ENCODE data around the gene TPTE2. TPM values are rescaled to one million over a fixed set of nuclear protein-coding genes. Genes with fewer than 3 reads are reported as not detected.

TPTE2 gene
- total and polyA plus RNA-seq, 2 experiments from 2014 or later: not detected

DNA sequence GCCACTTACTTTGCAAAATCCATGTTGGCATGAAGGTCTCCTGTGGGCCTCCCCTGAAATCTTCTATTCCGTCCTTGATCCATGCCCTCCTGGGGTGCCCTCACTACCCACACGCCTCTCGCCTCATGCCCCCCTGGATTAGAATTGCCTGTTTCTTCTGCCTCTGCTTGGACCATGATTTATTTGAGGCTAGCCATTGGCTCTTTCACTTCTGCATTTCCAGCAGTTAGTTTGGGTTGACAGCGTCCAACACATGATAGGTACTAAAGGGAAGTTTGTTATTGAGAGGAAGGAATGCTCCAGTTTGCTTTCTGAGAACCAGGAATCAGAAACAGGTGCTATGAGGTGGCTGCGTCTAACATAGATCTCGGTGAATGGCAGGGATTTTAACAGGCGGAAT is 30.5 kb upstream of the TPTE2 start (continued):
- TF ChIP-seq, protein P1, sequence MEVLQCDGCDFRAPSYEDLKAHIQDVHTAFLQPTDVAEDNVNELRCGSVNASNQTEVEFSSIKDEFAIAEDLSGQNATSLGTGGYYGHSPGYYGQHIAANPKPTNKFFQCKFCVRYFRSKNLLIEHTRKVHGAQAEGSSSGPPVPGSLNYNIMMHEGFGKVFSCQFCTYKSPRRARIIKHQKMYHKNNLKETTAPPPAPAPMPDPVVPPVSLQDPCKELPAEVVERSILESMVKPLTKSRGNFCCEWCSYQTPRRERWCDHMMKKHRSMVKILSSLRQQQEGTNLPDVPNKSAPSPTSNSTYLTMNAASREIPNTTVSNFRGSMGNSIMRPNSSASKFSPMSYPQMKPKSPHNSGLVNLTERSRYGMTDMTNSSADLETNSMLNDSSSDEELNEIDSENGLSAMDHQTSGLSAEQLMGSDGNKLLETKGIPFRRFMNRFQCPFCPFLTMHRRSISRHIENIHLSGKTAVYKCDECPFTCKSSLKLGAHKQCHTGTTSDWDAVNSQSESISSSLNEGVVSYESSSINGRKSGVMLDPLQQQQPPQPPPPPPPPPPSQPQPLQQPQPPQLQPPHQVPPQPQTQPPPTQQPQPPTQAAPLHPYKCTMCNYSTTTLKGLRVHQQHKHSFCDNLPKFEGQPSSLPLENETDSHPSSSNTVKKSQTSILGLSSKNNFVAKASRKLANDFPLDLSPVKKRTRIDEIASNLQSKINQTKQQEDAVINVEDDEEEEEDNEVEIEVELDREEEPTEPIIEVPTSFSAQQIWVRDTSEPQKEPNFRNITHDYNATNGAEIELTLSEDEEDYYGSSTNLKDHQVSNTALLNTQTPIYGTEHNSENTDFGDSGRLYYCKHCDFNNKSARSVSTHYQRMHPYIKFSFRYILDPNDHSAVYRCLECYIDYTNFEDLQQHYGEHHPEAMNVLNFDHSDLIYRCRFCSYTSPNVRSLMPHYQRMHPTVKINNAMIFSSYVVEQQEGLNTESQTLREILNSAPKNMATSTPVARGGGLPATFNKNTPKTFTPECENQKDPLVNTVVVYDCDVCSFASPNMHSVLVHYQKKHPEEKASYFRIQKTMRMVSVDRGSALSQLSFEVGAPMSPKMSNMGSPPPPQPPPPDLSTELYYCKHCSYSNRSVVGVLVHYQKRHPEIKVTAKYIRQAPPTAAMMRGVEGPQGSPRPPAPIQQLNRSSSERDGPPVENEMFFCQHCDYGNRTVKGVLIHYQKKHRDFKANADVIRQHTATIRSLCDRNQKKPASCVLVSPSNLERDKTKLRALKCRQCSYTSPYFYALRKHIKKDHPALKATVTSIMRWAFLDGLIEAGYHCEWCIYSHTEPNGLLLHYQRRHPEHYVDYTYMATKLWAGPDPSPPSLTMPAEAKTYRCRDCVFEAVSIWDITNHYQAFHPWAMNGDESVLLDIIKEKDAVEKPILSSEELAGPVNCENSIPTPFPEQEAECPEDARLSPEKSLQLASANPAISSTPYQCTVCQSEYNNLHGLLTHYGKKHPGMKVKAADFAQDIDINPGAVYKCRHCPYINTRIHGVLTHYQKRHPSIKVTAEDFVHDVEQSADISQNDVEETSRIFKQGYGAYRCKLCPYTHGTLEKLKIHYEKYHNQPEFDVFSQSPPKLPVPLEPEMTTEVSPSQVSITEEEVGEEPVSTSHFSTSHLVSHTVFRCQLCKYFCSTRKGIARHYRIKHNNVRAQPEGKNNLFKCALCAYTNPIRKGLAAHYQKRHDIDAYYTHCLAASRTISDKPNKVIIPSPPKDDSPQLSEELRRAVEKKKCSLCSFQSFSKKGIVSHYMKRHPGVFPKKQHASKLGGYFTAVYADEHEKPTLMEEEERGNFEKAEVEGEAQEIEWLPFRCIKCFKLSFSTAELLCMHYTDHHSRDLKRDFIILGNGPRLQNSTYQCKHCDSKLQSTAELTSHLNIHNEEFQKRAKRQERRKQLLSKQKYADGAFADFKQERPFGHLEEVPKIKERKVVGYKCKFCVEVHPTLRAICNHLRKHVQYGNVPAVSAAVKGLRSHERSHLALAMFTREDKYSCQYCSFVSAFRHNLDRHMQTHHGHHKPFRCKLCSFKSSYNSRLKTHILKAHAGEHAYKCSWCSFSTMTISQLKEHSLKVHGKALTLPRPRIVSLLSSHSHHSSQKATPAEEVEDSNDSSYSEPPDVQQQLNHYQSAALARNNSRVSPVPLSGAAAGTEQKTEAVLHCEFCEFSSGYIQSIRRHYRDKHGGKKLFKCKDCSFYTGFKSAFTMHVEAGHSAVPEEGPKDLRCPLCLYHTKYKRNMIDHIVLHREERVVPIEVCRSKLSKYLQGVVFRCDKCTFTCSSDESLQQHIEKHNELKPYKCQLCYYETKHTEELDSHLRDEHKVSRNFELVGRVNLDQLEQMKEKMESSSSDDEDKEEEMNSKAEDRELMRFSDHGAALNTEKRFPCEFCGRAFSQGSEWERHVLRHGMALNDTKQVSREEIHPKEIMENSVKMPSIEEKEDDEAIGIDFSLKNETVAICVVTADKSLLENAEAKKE (CRISPR knock-in tag; IDR thresholded peaks at IDR 0.05): no peak
- TF ChIP-seq, protein P2, sequence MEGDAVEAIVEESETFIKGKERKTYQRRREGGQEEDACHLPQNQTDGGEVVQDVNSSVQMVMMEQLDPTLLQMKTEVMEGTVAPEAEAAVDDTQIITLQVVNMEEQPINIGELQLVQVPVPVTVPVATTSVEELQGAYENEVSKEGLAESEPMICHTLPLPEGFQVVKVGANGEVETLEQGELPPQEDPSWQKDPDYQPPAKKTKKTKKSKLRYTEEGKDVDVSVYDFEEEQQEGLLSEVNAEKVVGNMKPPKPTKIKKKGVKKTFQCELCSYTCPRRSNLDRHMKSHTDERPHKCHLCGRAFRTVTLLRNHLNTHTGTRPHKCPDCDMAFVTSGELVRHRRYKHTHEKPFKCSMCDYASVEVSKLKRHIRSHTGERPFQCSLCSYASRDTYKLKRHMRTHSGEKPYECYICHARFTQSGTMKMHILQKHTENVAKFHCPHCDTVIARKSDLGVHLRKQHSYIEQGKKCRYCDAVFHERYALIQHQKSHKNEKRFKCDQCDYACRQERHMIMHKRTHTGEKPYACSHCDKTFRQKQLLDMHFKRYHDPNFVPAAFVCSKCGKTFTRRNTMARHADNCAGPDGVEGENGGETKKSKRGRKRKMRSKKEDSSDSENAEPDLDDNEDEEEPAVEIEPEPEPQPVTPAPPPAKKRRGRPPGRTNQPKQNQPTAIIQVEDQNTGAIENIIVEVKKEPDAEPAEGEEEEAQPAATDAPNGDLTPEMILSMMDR (conservative IDR thresholded peaks at IDR 0.05; ENCODE audit: low read depth in 2 of 2): no peak
- TF ChIP-seq POLR2AphosphoS5 (IDR thresholded peaks at IDR 0.05; ENCODE audit: low read depth) (no peak), CREB1 (CRISPR knock-in tag; IDR thresholded peaks at IDR 0.05; ENCODE audit: low read depth) (no peak), JUNB (IDR thresholded peaks at IDR 0.05; ENCODE audit: unreplicated experiment) (no peak), ZNF114 (CRISPR knock-in tag; IDR thresholded peaks at IDR 0.05) (no peak), STAT1 (IDR thresholded peaks at IDR 0.05; ENCODE audit: unreplicated experiment) (no peak), NANOG (IDR thresholded peaks at IDR 0.05; ENCODE audit: borderline replicate concordance) (no peak)
- TF ChIP-seq, protein P3, sequence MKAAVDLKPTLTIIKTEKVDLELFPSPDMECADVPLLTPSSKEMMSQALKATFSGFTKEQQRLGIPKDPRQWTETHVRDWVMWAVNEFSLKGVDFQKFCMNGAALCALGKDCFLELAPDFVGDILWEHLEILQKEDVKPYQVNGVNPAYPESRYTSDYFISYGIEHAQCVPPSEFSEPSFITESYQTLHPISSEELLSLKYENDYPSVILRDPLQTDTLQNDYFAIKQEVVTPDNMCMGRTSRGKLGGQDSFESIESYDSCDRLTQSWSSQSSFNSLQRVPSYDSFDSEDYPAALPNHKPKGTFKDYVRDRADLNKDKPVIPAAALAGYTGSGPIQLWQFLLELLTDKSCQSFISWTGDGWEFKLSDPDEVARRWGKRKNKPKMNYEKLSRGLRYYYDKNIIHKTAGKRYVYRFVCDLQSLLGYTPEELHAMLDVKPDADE (IDR thresholded peaks at IDR 0.05): no peak
